COLO829 (cell line): ENCODE results near the gene CEP112.

Experiments
- DNase-seq: peaks from one replicate; pipeline ENCODE4 v3.0.0; 2012; ENCODE audit warnings: low spot score

CEP112 gene

GRCh38 chr17:65730711-65731169, 461.2 kb downstream of the CEP112 start:
- DNase-seq = no peak

- DNase-seq = no peak
These were observed 462.7 kb downstream of the CEP112 start for GRCh38 chr17:65729207-65729606.

GRCh38 chr17:65727832-65728231, 464.1 kb downstream of the CEP112 start:
- DNase-seq = no peak

- DNase-seq = no peak
These were observed 464.7 kb downstream of the CEP112 start for GRCh38 chr17:65727246-65727645.

- peak; percentile 45 for DNase-seq
These were observed 468.3 kb downstream of the CEP112 start for GRCh38 chr17:65723431-65724151.

GRCh38 chr17:65718601-65719000, 473.3 kb downstream of the CEP112 start:
- no peak for DNase-seq

GRCh38 chr17:65712383-65713267, 479.3 kb downstream of the CEP112 start:
- DNase-seq = no peak

- DNase-seq = no peak
These were observed 480.2 kb downstream of the CEP112 start for GRCh38 chr17:65711671-65712276.

GRCh38 chr17:65707780-65708179, 484.2 kb downstream of the CEP112 start:
- DNase-seq = no peak

GRCh38 chr17:65704731-65705130, 487.2 kb downstream of the CEP112 start:
- no peak for DNase-seq

GRCh38 chr17:65703891-65704290, 488.0 kb downstream of the CEP112 start:
- DNase-seq = no peak

GRCh38 chr17:65699459-65699858, 492.5 kb downstream of the CEP112 start:
- DNase-seq = no peak

- DNase-seq = no peak
These were observed 493.4 kb downstream of the CEP112 start for GRCh38 chr17:65698381-65699061.

- DNase-seq = no peak
These were observed 494.3 kb downstream of the CEP112 start for GRCh38 chr17:65697661-65698060.

- no peak for DNase-seq
These were observed 495.1 kb downstream of the CEP112 start for GRCh38 chr17:65696739-65697394.

- no peak for DNase-seq
These were observed 497.3 kb downstream of the CEP112 start for GRCh38 chr17:65694601-65695000.

GRCh38 chr17:65690626-65691310, 501.2 kb downstream of the CEP112 start:
- DNase-seq = no peak

GRCh38 chr17:65688307-65688706, 503.6 kb downstream of the CEP112 start:
- no peak for DNase-seq

- no peak for DNase-seq
These were observed 506.8 kb downstream of the CEP112 start for GRCh38 chr17:65685110-65685509.

- DNase-seq = no peak
These were observed 507.3 kb downstream of the CEP112 start for GRCh38 chr17:65684631-65685030.

GRCh38 chr17:65683428-65683827, 508.5 kb downstream of the CEP112 start:
- DNase-seq = no peak
